ENCODE data around the gene FHIP2A.

Gene FHIP2A

GRCh38 chr10:114811862-114812261, 9.7 kb upstream of the FHIP2A start:
- no peaks in the 10 kb centered on the region for H3K36me3 ChIP-seq (ENCODE audit: control insufficient read depth in 1 of 2, insufficient read depth in 2 of 2, low read depth in 1 of 2, low read length in 2 of 2)
- no peak overlapping the region for H4K8ac ChIP-seq (ENCODE audit: low read length)
- H2BK5ac ChIP-seq (ENCODE audit: low read depth, low read length, poor library complexity, severe bottlenecking): no peak overlapping the region
- DNase-seq: no peak
- H3K4me3 ChIP-seq (ENCODE audit: insufficient read depth in 1 of 2, low read depth in 1 of 2, low read length in 2 of 2): no peak overlapping the region
- no peak overlapping the region for H3K27ac ChIP-seq (ENCODE audit: low read length, poor library complexity, severe bottlenecking)
- H3K4me1 ChIP-seq (ENCODE audit: control insufficient read depth, insufficient read depth, low read depth, low read length): no peaks in the 10 kb centered on the region
- H3K9ac ChIP-seq (ENCODE audit: low read length): no peak overlapping the region
- no peaks in the 10 kb centered on the region for H3K9me3 ChIP-seq (ENCODE audit: control insufficient read depth, low read length)
- H3K79me1 ChIP-seq (replicated peaks; ENCODE audit: low read length, poor library complexity, severe bottlenecking): peaks cover 2% of the 10 kb centered on the region
- WGBS: 88% methylated on average over 1 of the region's 1 CpG
- H2AFZ ChIP-seq (ENCODE audit: low read depth, low read length): no peak overlapping the region
- H3K27me3 ChIP-seq (ENCODE audit: control insufficient read depth in 1 of 2, insufficient read depth in 1 of 2, low read length in 2 of 2): no peaks in the 10 kb centered on the region
- H3K4me2 ChIP-seq (ENCODE audit: low read length, poor library complexity, severe bottlenecking): no peak overlapping the region
- H4K91ac ChIP-seq (ENCODE audit: low read length): no peak overlapping the region
- no peak overlapping the region for H3K14ac ChIP-seq (ENCODE audit: low read length in 2 of 2)
- no peak overlapping the region for H2BK12ac ChIP-seq (ENCODE audit: low read length in 2 of 2)
- H2AK5ac ChIP-seq (ENCODE audit: low read length, severe bottlenecking): no peak overlapping the region
- no peak overlapping the region for H3K4ac ChIP-seq (ENCODE audit: low read depth in 1 of 2, low read length in 2 of 2)
- H3K23ac ChIP-seq (ENCODE audit: low read length in 2 of 2): no peak overlapping the region
- no peak overlapping the region for H3K18ac ChIP-seq (ENCODE audit: low read depth in 1 of 2, low read length in 2 of 2)
- H2BK15ac ChIP-seq (ENCODE audit: low read depth, poor library complexity, severe bottlenecking): no peak overlapping the region
- no peak overlapping the region for H2BK120ac ChIP-seq (ENCODE audit: low read depth, low read length)

DNA sequence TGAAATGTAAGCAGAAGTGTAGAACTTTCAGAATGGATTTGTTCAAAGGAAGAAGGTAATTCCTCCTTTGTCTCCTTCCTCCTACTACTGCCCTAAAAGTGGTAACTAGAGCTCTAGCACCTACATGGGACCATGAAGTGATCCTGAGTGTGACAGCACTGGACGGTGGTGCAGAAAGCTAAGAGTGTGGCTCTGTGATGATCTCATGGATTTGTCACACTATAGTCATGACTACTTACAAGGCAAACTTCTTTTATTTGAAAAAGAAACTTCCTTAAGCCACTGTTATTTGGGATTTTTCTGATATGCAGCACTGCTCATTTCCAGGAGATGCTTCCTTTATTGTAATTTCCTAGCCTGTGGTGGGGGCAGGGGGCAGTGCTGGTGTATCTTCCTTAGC, 5.8 kb upstream of the FHIP2A start:
- H3K4ac ChIP-seq (ENCODE audit: low read depth in 1 of 2, low read length in 2 of 2): no peak overlapping the region
- H3K4me2 ChIP-seq (ENCODE audit: low read length, poor library complexity, severe bottlenecking): no peak overlapping the region
- no peak overlapping the region for H4K91ac ChIP-seq (ENCODE audit: low read length)
- no peak overlapping the region for H3K23ac ChIP-seq (ENCODE audit: low read length in 2 of 2)
- H3K9me3 ChIP-seq (ENCODE audit: control insufficient read depth, low read length): no peaks in the 10 kb centered on the region
- no peak overlapping the region for H2BK5ac ChIP-seq (ENCODE audit: low read depth, low read length, poor library complexity, severe bottlenecking)
- no peak overlapping the region for H2AK5ac ChIP-seq (ENCODE audit: low read length, severe bottlenecking)
- H3K14ac ChIP-seq (ENCODE audit: low read length in 2 of 2): no peak overlapping the region
- no peak overlapping the region for H3K18ac ChIP-seq (ENCODE audit: low read depth in 1 of 2, low read length in 2 of 2)
- H2BK12ac ChIP-seq (ENCODE audit: low read length in 2 of 2): no peak overlapping the region
- no peak overlapping the region for H2BK120ac ChIP-seq (ENCODE audit: low read depth, low read length)
- H3K9ac ChIP-seq (ENCODE audit: low read length): no peak overlapping the region
- no peak overlapping the region for H2AFZ ChIP-seq (ENCODE audit: low read depth, low read length)
- no peak overlapping the region for H2BK15ac ChIP-seq (ENCODE audit: low read depth, poor library complexity, severe bottlenecking)
- H3K4me3 ChIP-seq (ENCODE audit: insufficient read depth in 1 of 2, low read depth in 1 of 2, low read length in 2 of 2): no peak overlapping the region
- no peak for DNase-seq
- H4K8ac ChIP-seq (ENCODE audit: low read length): no peak overlapping the region
- H3K27me3 ChIP-seq (ENCODE audit: control insufficient read depth in 1 of 2, insufficient read depth in 1 of 2, low read length in 2 of 2): no peaks in the 10 kb centered on the region
- H3K4me1 ChIP-seq (ENCODE audit: control insufficient read depth, insufficient read depth, low read depth, low read length): no peaks in the 10 kb centered on the region
- no peak overlapping the region for H3K27ac ChIP-seq (ENCODE audit: low read length, poor library complexity, severe bottlenecking)
- no peaks in the 10 kb centered on the region for H3K36me3 ChIP-seq (ENCODE audit: control insufficient read depth in 1 of 2, insufficient read depth in 2 of 2, low read depth in 1 of 2, low read length in 2 of 2)
- no CpG with 5 or more reads among the region's 1 CpG for WGBS
- H3K79me1 ChIP-seq (replicated peaks; ENCODE audit: low read length, poor library complexity, severe bottlenecking): no peaks in the 10 kb centered on the region

DNA sequence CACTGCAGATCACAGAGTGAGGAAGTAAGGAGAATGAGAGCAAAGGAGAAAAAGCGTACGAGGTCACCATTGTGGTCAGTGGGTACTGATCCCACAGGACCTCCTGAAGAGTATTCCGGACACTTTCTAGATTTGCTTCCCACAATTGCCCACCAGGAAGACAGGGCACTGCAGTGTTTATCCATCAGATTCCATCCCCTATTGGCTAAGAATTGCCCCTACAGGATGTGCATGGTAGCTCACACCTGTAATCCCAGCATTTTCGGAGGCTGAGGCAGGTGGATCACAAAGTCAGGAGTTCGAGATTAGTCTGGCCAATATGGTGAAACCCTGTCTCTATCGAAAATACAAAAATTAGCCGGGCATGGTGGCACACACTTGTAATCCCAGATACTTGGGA, 5.3 kb upstream of the FHIP2A start:
- H3K36me3 ChIP-seq (ENCODE audit: control insufficient read depth in 1 of 2, insufficient read depth in 2 of 2, low read depth in 1 of 2, low read length in 2 of 2): no peaks in the 10 kb centered on the region
- no peak overlapping the region for H2AFZ ChIP-seq (ENCODE audit: low read depth, low read length)
- WGBS: 94% methylated on average over 7 of the region's 7 CpGs
- H3K4me2 ChIP-seq (ENCODE audit: low read length, poor library complexity, severe bottlenecking): no peak overlapping the region
- H2AK5ac ChIP-seq (ENCODE audit: low read length, severe bottlenecking): no peak overlapping the region
- H4K91ac ChIP-seq (ENCODE audit: low read length): no peak overlapping the region
- H3K18ac ChIP-seq (ENCODE audit: low read depth in 1 of 2, low read length in 2 of 2): no peak overlapping the region
- H3K9me3 ChIP-seq (ENCODE audit: control insufficient read depth, low read length): no peaks in the 10 kb centered on the region
- H3K9ac ChIP-seq (ENCODE audit: low read length): no peak overlapping the region
- no peak overlapping the region for H4K8ac ChIP-seq (ENCODE audit: low read length)
- no peak overlapping the region for H3K4me3 ChIP-seq (ENCODE audit: insufficient read depth in 1 of 2, low read depth in 1 of 2, low read length in 2 of 2)
- H2BK12ac ChIP-seq (ENCODE audit: low read length in 2 of 2): no peak overlapping the region
- no peaks in the 10 kb centered on the region for H3K4me1 ChIP-seq (ENCODE audit: control insufficient read depth, insufficient read depth, low read depth, low read length)
- DNase-seq: no peak
- H3K79me1 ChIP-seq (replicated peaks; ENCODE audit: low read length, poor library complexity, severe bottlenecking): no peaks in the 10 kb centered on the region
- H3K27me3 ChIP-seq (ENCODE audit: control insufficient read depth in 1 of 2, insufficient read depth in 1 of 2, low read length in 2 of 2): no peaks in the 10 kb centered on the region
- no peak overlapping the region for H2BK5ac ChIP-seq (ENCODE audit: low read depth, low read length, poor library complexity, severe bottlenecking)
- H3K27ac ChIP-seq (ENCODE audit: low read length, poor library complexity, severe bottlenecking): no peak overlapping the region
- no peak overlapping the region for H3K14ac ChIP-seq (ENCODE audit: low read length in 2 of 2)
- no peak overlapping the region for H2BK15ac ChIP-seq (ENCODE audit: low read depth, poor library complexity, severe bottlenecking)
- no peak overlapping the region for H2BK120ac ChIP-seq (ENCODE audit: low read depth, low read length)
- no peak overlapping the region for H3K23ac ChIP-seq (ENCODE audit: low read length in 2 of 2)
- no peak overlapping the region for H3K4ac ChIP-seq (ENCODE audit: low read depth in 1 of 2, low read length in 2 of 2)

GRCh38 chr10:114819322-114819721, 2.3 kb upstream of the FHIP2A start:
- Histone ChIP-seq H3K14ac (ENCODE audit: low read length in 2 of 2) (no peak overlapping the region), H3K4me1 (ENCODE audit: control insufficient read depth, insufficient read depth, low read depth, low read length) (no peaks in the 10 kb centered on the region), H2BK120ac (ENCODE audit: low read depth, low read length) (no peak overlapping the region), H3K9ac (ENCODE audit: low read length) (no peak overlapping the region), H4K8ac (ENCODE audit: low read length) (no peak overlapping the region), H3K27me3 (ENCODE audit: control insufficient read depth in 1 of 2, insufficient read depth in 1 of 2, low read length in 2 of 2) (no peaks in the 10 kb centered on the region), H2BK12ac (ENCODE audit: low read length in 2 of 2) (no peak overlapping the region), H3K9me3 (ENCODE audit: control insufficient read depth, low read length) (no peaks in the 10 kb centered on the region), H3K18ac (ENCODE audit: low read depth in 1 of 2, low read length in 2 of 2) (no peak overlapping the region), H2AK5ac (ENCODE audit: low read length, severe bottlenecking) (no peak overlapping the region), H4K91ac (ENCODE audit: low read length) (no peak overlapping the region), H2BK15ac (ENCODE audit: low read depth, poor library complexity, severe bottlenecking) (no peak overlapping the region), H2BK5ac (ENCODE audit: low read depth, low read length, poor library complexity, severe bottlenecking) (no peak overlapping the region), H3K36me3 (ENCODE audit: control insufficient read depth in 1 of 2, insufficient read depth in 2 of 2, low read depth in 1 of 2, low read length in 2 of 2) (no peaks in the 10 kb centered on the region), H3K4me3 (ENCODE audit: insufficient read depth in 1 of 2, low read depth in 1 of 2, low read length in 2 of 2) (no peak overlapping the region), H3K4me2 (ENCODE audit: low read length, poor library complexity, severe bottlenecking) (no peak overlapping the region), H3K79me1 (replicated peaks; ENCODE audit: low read length, poor library complexity, severe bottlenecking) (no peaks in the 10 kb centered on the region), H3K4ac (ENCODE audit: low read depth in 1 of 2, low read length in 2 of 2) (no peak overlapping the region), H3K27ac (ENCODE audit: low read length, poor library complexity, severe bottlenecking) (no peak overlapping the region), H3K23ac (ENCODE audit: low read length in 2 of 2) (no peak overlapping the region), H2AFZ (ENCODE audit: low read depth, low read length) (no peak overlapping the region)
- 100% methylated on average over 1 of the region's 1 CpG for WGBS
- no peak for DNase-seq

Data from mesenchymal stem cell (in vitro differentiated cells and primary cell).